Neural progenitor cell (in vitro differentiated cells): ENCODE measurements around the gene OR4D1. TPM values are rescaled to one million over a fixed set of nuclear protein-coding genes. Genes with fewer than 3 reads are reported as not detected.

Experiments
- DNase-seq: peaks from one replicate; pipeline ENCODE4 v3.0.0-alpha.2; 2016; ENCODE audit warnings: low spot score
- H2AFZ ChIP-seq: fragments of 200-600 bp; sonication (generic); replicated peaks from 2 replicates; pipeline ENCODE4 v1.6.1; 2016; ENCODE audit warnings: antibody characterized with exemption
- H3F3A ChIP-seq: fragments of 200-600 bp; sonication (generic); 2 replicates; pipeline ENCODE4 v1.6.1; 2016; ENCODE audit warnings: antibody characterized with exemption, low read depth
- H3K27ac ChIP-seq: fragments of 200-600 bp; sonication (generic); 2 replicates; pipeline ENCODE4 v1.5.1; 2016; ENCODE audit warnings: mild to moderate bottlenecking
- H3K27me3 ChIP-seq: fragments of 200-600 bp; sonication (generic); 2 replicates; pipeline ENCODE4 v1.6.1; 2016; ENCODE audit warnings: mild to moderate bottlenecking, moderate library complexity
- H3K36me3 ChIP-seq: fragments of 200-600 bp; sonication (generic); 2 replicates; pipeline ENCODE4 v1.5.1; 2016
- H3K4me1 ChIP-seq: fragments of 200-600 bp; sonication (generic); 2 replicates; pipeline ENCODE4 v1.6.1; 2016; ENCODE audit warnings: mixed run types
- H3K4me2 ChIP-seq: fragments of 200-600 bp; sonication (generic); 2 replicates; pipeline ENCODE4 v1.6.1; 2016
- H3K4me3 ChIP-seq: fragments of 200-600 bp; sonication (generic); 2 replicates; pipeline ENCODE4 v1.5.1; 2016
- H3K79me2 ChIP-seq: fragments of 200-600 bp; sonication (generic); 2 replicates; pipeline ENCODE4 v1.6.1; 2016; ENCODE audit warnings: low read depth
- H3K9ac ChIP-seq: fragments of 200-600 bp; sonication (generic); 2 replicates; pipeline ENCODE4 v1.6.1; 2016
- H3K9me3 ChIP-seq: fragments of 200-600 bp; sonication (generic); 2 replicates; pipeline ENCODE4 v1.5.1; 2016; ENCODE audit warnings: low read depth
- H4K20me1 ChIP-seq: fragments of 200-600 bp; sonication (generic); 2 replicates; pipeline ENCODE4 v1.6.1; 2016; ENCODE audit warnings: low read depth
- H3K27ac Mint-ChIP-seq: 3 replicates; pipeline ENCODE4 v1.8.0; 2021; ENCODE audit warnings: mixed read lengths
- H3K27me3 Mint-ChIP-seq: 2 replicates; pipeline ENCODE4 v1.8.0; 2022; ENCODE audit warnings: low read depth, mild to moderate bottlenecking, inconsistent platforms, moderate library complexity, mixed read lengths; ENCODE audit not compliant: insufficient read depth
- H3K36me3 Mint-ChIP-seq: 3 replicates; pipeline ENCODE4 v1.8.0; 2021; ENCODE audit warnings: mixed read lengths
- H3K4me1 Mint-ChIP-seq: 3 replicates; pipeline ENCODE4 v1.8.0; 2021; ENCODE audit warnings: mixed read lengths
- H3K4me3 Mint-ChIP-seq: 3 replicates; pipeline ENCODE4 v1.8.0; 2021; ENCODE audit warnings: mild to moderate bottlenecking, moderate library complexity, mixed read lengths
- H3K9me3 Mint-ChIP-seq: 3 replicates; pipeline ENCODE4 v1.8.0; 2020; ENCODE audit warnings: mixed read lengths
- CTCF ChIP-seq: fragments of 200-600 bp; sonication (generic); IDR thresholded peaks from 2 replicates; pipeline ENCODE4 v1.5.1; 2017; ENCODE audit warnings: antibody characterized with exemption, mild to moderate bottlenecking
- EZH2 ChIP-seq: fragments of 200-600 bp; sonication (generic); IDR thresholded peaks from 2 replicates; pipeline ENCODE4 v1.6.1; 2017; ENCODE audit warnings: antibody characterized with exemption, mild to moderate bottlenecking, moderate library complexity
- EZH2phosphoT487 ChIP-seq: fragments of 200-600 bp; sonication (generic); IDR thresholded peaks from 2 replicates; pipeline ENCODE4 v1.6.1; 2017; ENCODE audit warnings: antibody characterized with exemption
- total RNA-seq: library from RNA; depleted of rRNA; stranded (reverse); fragments of >200 nt; gene quantifications from 2 replicates; pipeline ENCODE4 v1.2.3, GENCODE V29; 2015; ENCODE audit warnings: low replicate concordance

The OR4D1 gene
- total RNA-seq, 1 donor from 2014 or later: 0.13 TPM

DNA sequence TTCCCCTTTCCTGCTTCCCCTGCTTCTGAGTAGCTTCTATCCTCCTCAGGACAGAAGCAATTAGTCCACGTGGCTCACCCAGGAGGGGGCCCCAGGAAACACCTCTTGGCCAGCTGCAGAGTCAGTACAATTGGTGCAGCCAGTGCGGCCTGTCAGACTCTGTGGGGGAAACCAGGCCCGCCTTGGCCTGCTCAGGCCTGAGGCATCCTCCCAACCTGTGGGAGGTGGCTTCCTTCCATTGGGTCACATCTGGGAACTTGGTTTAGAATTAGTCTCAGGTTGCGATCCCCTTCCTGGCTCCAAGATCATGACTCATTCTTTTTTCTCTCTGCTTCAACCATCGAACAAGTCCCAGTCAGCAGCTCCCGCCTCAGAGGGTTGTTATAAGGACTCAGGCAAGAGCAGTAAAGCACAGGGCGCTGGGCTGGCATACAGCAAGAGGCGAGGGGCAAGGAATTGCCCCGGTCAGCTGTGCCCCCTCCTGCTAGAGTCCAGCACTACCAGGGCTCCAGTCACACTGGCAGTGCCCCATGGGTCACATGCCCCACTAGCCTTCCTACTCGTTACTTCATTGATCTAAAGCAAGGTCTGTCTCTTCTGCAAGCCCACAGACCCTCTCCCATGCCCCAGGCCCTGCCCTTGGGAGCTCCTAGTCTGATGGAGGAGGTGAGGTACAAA, 36.3 kb downstream of the OR4D1 start:
- Histone ChIP-seq H3K4me2 (no peak overlapping the region), H4K20me1 (no peaks in the 10 kb centered on the region), H3F3A (no peaks in the 10 kb centered on the region), H3K9ac (no peak overlapping the region), H3K9me3 (no peaks in the 10 kb centered on the region), H3K36me3 (no peaks in the 10 kb centered on the region), H3K27me3 (peaks cover 5% of the 10 kb centered on the region), H3K4me3 (no peak overlapping the region), H2AFZ (no peak overlapping the region), H3K27ac (no peak overlapping the region), H3K4me1 (no peaks in the 10 kb centered on the region), H3K79me2 (no peaks in the 10 kb centered on the region)
- H3K9me3 Mint-ChIP-seq: no peaks in the 10 kb centered on the region
- peaks cover 7% of the 10 kb centered on the region for H3K4me1 Mint-ChIP-seq
- H3K27me3 Mint-ChIP-seq: peaks cover 8% of the 10 kb centered on the region
- peak overlapping the region; percentile 17 for H3K27ac Mint-ChIP-seq
- TF ChIP-seq EZH2: no peak
- no peak for TF ChIP-seq CTCF
- no peak for TF ChIP-seq EZH2phosphoT487
- H3K4me3 Mint-ChIP-seq: no peak overlapping the region
- DNase-seq: peak; percentile 27
- no peaks in the 10 kb centered on the region for H3K36me3 Mint-ChIP-seq

GRCh38 chr17:58184986-58185761, 37.0 kb downstream of the OR4D1 start:
- Histone ChIP-seq H3K36me3 (no peaks in the 10 kb centered on the region), H3K4me2 (no peak overlapping the region), H3K9me3 (no peaks in the 10 kb centered on the region), H4K20me1 (no peaks in the 10 kb centered on the region), H3K27me3 (peaks cover 5% of the 10 kb centered on the region), H3K27ac (no peak overlapping the region), H3K4me3 (no peak overlapping the region), H3K9ac (no peak overlapping the region), H3K4me1 (no peaks in the 10 kb centered on the region), H3K79me2 (no peaks in the 10 kb centered on the region), H3F3A (no peaks in the 10 kb centered on the region), H2AFZ (no peak overlapping the region)
- DNase-seq: no peak
- Mint-ChIP-seq H3K4me3 (no peak overlapping the region), H3K9me3 (no peaks in the 10 kb centered on the region), H3K27ac (no peak overlapping the region), H3K27me3 (peaks cover 8% of the 10 kb centered on the region), H3K36me3 (no peaks in the 10 kb centered on the region), H3K4me1 (peaks cover 7% of the 10 kb centered on the region)
- no peak for TF ChIP-seq EZH2
- TF ChIP-seq EZH2phosphoT487: no peak
- no peak for TF ChIP-seq CTCF

- Histone ChIP-seq H3K36me3 (no peaks in the 10 kb centered on the region), H3K4me1 (no peaks in the 10 kb centered on the region), H3K27me3 (peaks cover 5% of the 10 kb centered on the region), H3K9ac (no peak overlapping the region), H3K9me3 (no peaks in the 10 kb centered on the region), H3K4me3 (no peak overlapping the region), H2AFZ (no peak overlapping the region), H4K20me1 (no peaks in the 10 kb centered on the region), H3K79me2 (no peaks in the 10 kb centered on the region), H3F3A (no peaks in the 10 kb centered on the region), H3K4me2 (no peak overlapping the region), H3K27ac (no peak overlapping the region)
- H3K4me3 Mint-ChIP-seq: no peak overlapping the region
- H3K27ac Mint-ChIP-seq: no peak overlapping the region
- H3K36me3 Mint-ChIP-seq: no peaks in the 10 kb centered on the region
- H3K9me3 Mint-ChIP-seq: no peaks in the 10 kb centered on the region
- H3K4me1 Mint-ChIP-seq: peaks cover 7% of the 10 kb centered on the region
- no peak for TF ChIP-seq CTCF
- DNase-seq: no peak
- H3K27me3 Mint-ChIP-seq: peaks cover 11% of the 10 kb centered on the region
Measured at GRCh38 chr17:58186591-58186990, 38.4 kb downstream of the OR4D1 start.
